Neuronal stem cell (in vitro differentiated cells): ENCODE data around the gene LRRC26.
A peak's percentile ranks its signal among the peaks of the same experiment; 100 is the strongest.

Experiments
- DNase-seq: peaks from one replicate; pipeline ENCODE4 v3.0.0-alpha.2; 2013; ENCODE audit warnings: low spot score
- H2AFZ ChIP-seq: one replicate; pipeline ENCODE4 v1.6.1; 2013; ENCODE audit warnings: mild to moderate bottlenecking, low read length, inconsistent platforms
- H2AK5ac ChIP-seq: 2 replicates; pipeline ENCODE4 v1.6.1; 2013; ENCODE audit warnings: low read depth, mild to moderate bottlenecking, inconsistent platforms, low read length, moderate library complexity, mixed read lengths
- H2BK120ac ChIP-seq: 2 replicates; pipeline ENCODE4 v1.6.1; 2013; ENCODE audit warnings: low read depth, mild to moderate bottlenecking, inconsistent platforms, low read length, moderate library complexity, mixed read lengths
- H2BK12ac ChIP-seq: one replicate; pipeline ENCODE4 v1.6.1; 2013; ENCODE audit warnings: low read length, inconsistent platforms
- H2BK15ac ChIP-seq: 2 replicates; pipeline ENCODE4 v1.6.1; 2013; ENCODE audit warnings: mild to moderate bottlenecking, low read length, inconsistent platforms, mixed read lengths
- H2BK5ac ChIP-seq: one replicate; pipeline ENCODE4 v1.6.1; 2013; ENCODE audit warnings: inconsistent platforms, mild to moderate bottlenecking, low read length, moderate library complexity
- H3K14ac ChIP-seq: one replicate; pipeline ENCODE4 v1.6.1; 2013; ENCODE audit warnings: low read length, inconsistent platforms
- H3K18ac ChIP-seq: 2 replicates; pipeline ENCODE4 v1.6.1; 2013; ENCODE audit warnings: low read length, inconsistent platforms
- H3K23ac ChIP-seq: 2 replicates; pipeline ENCODE4 v1.6.1; 2013; ENCODE audit warnings: low read depth, mild to moderate bottlenecking, mixed read lengths, low read length, inconsistent platforms; ENCODE audit not compliant: poor library complexity
- H3K27ac ChIP-seq: replicated peaks from 3 replicates; pipeline ENCODE4 v1.5.1; 2013; ENCODE audit warnings: low read length, inconsistent platforms
- H3K27me3 ChIP-seq, 3 experiments: 2 replicates each; pipeline ENCODE4 v1.6.1; 2013; ENCODE audit warnings: low read length in 3 of 3, mild to moderate bottlenecking in 2 of 3, inconsistent platforms in 1 of 3, low read depth in 1 of 3, mixed read lengths in 1 of 3, moderate library complexity in 1 of 3; ENCODE audit not compliant: control insufficient read depth in 3 of 3, insufficient read depth in 3 of 3
- H3K36me3 ChIP-seq, 2 donors: replicated peaks in 1 of 2; 2 replicates each; pipeline ENCODE4 v1.6.1; 2013; ENCODE audit warnings: low read length in 2 of 2; ENCODE audit not compliant: control insufficient read depth in 2 of 2, insufficient read depth in 2 of 2
- H3K4ac ChIP-seq: 2 replicates; pipeline ENCODE4 v1.6.1; 2013; ENCODE audit warnings: inconsistent platforms, mild to moderate bottlenecking, low read length, moderate library complexity
- H3K4me1 ChIP-seq, 2 donors: 1 replicate in 1 of 2; 2 replicates in 1 of 2; pipeline ENCODE4 v1.6.1; 2013; ENCODE audit warnings: low read length in 2 of 2, low read depth in 1 of 2; ENCODE audit not compliant: control insufficient read depth in 2 of 2, insufficient read depth in 1 of 2
- H3K4me2 ChIP-seq: one replicate; pipeline ENCODE4 v1.6.1; 2013; ENCODE audit warnings: mild to moderate bottlenecking, low read length, inconsistent platforms; ENCODE audit not compliant: insufficient read depth, poor library complexity, severe bottlenecking
- H3K4me3 ChIP-seq, 2 donors: 2 replicates each; pipeline ENCODE4 v1.5.1; 2013; ENCODE audit warnings: low read length in 2 of 2, mild to moderate bottlenecking in 2 of 2, inconsistent platforms in 1 of 2, moderate library complexity in 1 of 2
- H3K79me1 ChIP-seq: one replicate; pipeline ENCODE4 v1.6.1; 2013; ENCODE audit warnings: low read depth, mild to moderate bottlenecking, inconsistent platforms, low read length, moderate library complexity
- H3K9ac ChIP-seq: one replicate; pipeline ENCODE4 v1.6.1; 2013; ENCODE audit warnings: mild to moderate bottlenecking, low read depth, low read length, inconsistent platforms; ENCODE audit not compliant: poor library complexity
- H3K9me3 ChIP-seq, 2 donors: replicated peaks in 1 of 2; 2 replicates each; pipeline versions ENCODE3 to v1.6.1; 2013; ENCODE audit warnings: low read length in 2 of 2, mild to moderate bottlenecking in 2 of 2, inconsistent platforms in 1 of 2, low read depth in 1 of 2, mixed read lengths in 1 of 2, moderate library complexity in 1 of 2; ENCODE audit not compliant: control insufficient read depth in 2 of 2, insufficient read depth in 1 of 2
- H4K8ac ChIP-seq: one replicate; pipeline ENCODE4 v1.6.1; 2013; ENCODE audit warnings: low read depth, mild to moderate bottlenecking, inconsistent platforms, low read length, moderate library complexity
- H4K91ac ChIP-seq: one replicate; pipeline ENCODE4 v1.6.1; 2013; ENCODE audit warnings: low read length, low read depth, mild to moderate bottlenecking, inconsistent platforms; ENCODE audit not compliant: poor library complexity
- WGBS, 2 donors: extraction: QIAGEN DNeasy Blood & Tissue Kit; methylation state at CpG; one replicate each; pipeline ENCODE4 v1.1.7; 2013; ENCODE audit warnings: missing lambda C conversion rate in 2 of 2, mixed read lengths in 1 of 2; ENCODE audit not compliant: insufficient read length in 2 of 2, insufficient replicate concordance in 1 of 2; ENCODE audit errors: extremely low coverage in 2 of 2; 5-methylcytosine and 5-hydroxymethylcytosine counted together

The LRRC26 gene

GRCh38 chr9:137217276-137218211 is 47.7 kb upstream of the LRRC26 start:
- no peak overlapping the region for H3K4me2 ChIP-seq
- DNase-seq = no peak

GRCh38 chr9:137216188-137216965 is 46.5 kb upstream of the LRRC26 start:
- no peak overlapping the region for H3K27ac ChIP-seq
- no peak overlapping the region for H3K4me3 ChIP-seq
- no peak overlapping the region for H3K18ac ChIP-seq
- H3K4me2 ChIP-seq = no peak overlapping the region
- H3K9me3 ChIP-seq = no peaks in the 10 kb centered on the region
- no peak overlapping the region for H2BK12ac ChIP-seq
- H2AK5ac ChIP-seq = no peak overlapping the region
- no peak overlapping the region for H2BK120ac ChIP-seq
- H2BK15ac ChIP-seq = no peak overlapping the region
- H3K79me1 ChIP-seq = peaks cover 20% of the 10 kb centered on the region
- H3K9ac ChIP-seq = no peak overlapping the region
- DNase-seq = no peak
- no peak overlapping the region for H2AFZ ChIP-seq
- no peak overlapping the region for H3K4ac ChIP-seq
- no peak overlapping the region for H2BK5ac ChIP-seq
- peaks cover 2 to 8% of the 10 kb centered on the region in 2 donors for H3K4me1 ChIP-seq
- H4K8ac ChIP-seq = no peak overlapping the region
- no peak overlapping the region for H3K14ac ChIP-seq
- peaks cover 17 to 46% of the 10 kb centered on the region in 2 donors for H3K36me3 ChIP-seq
- WGBS, 2 donors = no CpG with 5 or more reads among the region's 30 CpGs
- H4K91ac ChIP-seq = no peak overlapping the region
- H3K27me3 ChIP-seq = no peaks in the 10 kb centered on the region
- H3K23ac ChIP-seq = no peak overlapping the region

More at GRCh38 chr9:137217276-137218211, 47.7 kb upstream of the LRRC26 start:
- no CpG with 5 or more reads among the region's 36 CpGs for WGBS, 2 donors
- no peak overlapping the region for H4K91ac ChIP-seq
- H3K79me1 ChIP-seq = peaks cover 18% of the 10 kb centered on the region
- peaks cover 0 to 5% (median 3%) of the 10 kb centered on the region in 3 experiments for H3K27me3 ChIP-seq
- H2BK120ac ChIP-seq = no peak overlapping the region
- peaks cover 17 to 36% of the 10 kb centered on the region in 2 donors for H3K36me3 ChIP-seq
- no peaks in the 10 kb centered on the region for H3K9me3 ChIP-seq
- peak overlapping the region; percentile 56 for H2AK5ac ChIP-seq
- no peak overlapping the region for H3K18ac ChIP-seq
- H2BK12ac ChIP-seq = peak overlapping the region; percentile 58
- H2BK15ac ChIP-seq = no peak overlapping the region
- no peak overlapping the region for H3K9ac ChIP-seq
- peak overlapping the region; percentile 80 for H3K23ac ChIP-seq
- H2AFZ ChIP-seq = no peak overlapping the region
- H3K27ac ChIP-seq = no peak overlapping the region
- H3K4me3 ChIP-seq = peak overlapping the region in 1 of 2 donors; percentile 40
- no peak overlapping the region for H3K14ac ChIP-seq
- no peak overlapping the region for H2BK5ac ChIP-seq
- H3K4me1 ChIP-seq = peaks cover 3 to 9% of the 10 kb centered on the region in 2 donors
- H4K8ac ChIP-seq = no peak overlapping the region
- H3K4ac ChIP-seq = no peak overlapping the region

DNA sequence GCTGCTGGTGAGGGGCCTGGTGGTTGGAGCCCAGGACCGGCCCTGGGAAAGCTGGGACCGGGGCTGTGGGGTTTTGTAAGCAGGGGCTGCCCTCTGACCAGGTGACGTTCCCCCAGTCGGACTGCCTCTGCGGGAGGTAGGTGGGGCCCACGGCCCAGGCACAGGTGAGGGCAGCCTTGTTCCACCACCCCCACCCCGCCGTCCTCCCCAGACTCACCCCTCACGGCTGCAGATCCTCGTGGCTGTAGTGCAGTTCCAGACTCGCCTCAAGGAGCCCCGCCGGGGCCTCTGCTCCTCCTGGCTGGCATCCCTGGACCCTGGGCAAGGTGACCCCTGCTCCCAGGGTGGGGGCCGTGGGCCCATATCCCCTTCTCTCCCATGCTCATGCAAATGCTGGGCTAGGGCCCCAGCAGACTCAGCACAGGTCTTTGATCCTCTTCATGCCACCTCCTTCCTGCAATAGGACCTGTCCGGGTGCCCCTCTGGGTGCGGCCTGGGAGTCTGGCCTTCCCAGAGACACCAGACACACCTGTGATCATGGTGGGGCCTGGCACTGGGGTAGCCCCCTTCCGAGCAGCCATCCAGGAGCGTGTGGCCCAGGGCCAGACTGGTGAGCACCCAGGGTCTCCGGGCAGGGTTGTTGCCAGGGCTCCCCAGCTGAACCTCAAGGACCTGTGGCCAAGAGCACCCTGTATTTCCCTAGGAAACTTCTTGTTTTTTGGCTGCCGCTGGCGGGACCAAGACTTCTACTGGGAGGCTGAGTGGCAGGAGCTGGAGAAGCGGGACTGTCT is 45.5 kb upstream of the LRRC26 start:
- DNase-seq = no peak
- no peak overlapping the region for H4K91ac ChIP-seq
- peaks cover 17 to 52% of the 10 kb centered on the region in 2 donors for H3K36me3 ChIP-seq
- H3K79me1 ChIP-seq = peaks cover 17% of the 10 kb centered on the region
- no peak overlapping the region for H4K8ac ChIP-seq
- H3K9ac ChIP-seq = no peak overlapping the region
- no peak overlapping the region for H3K4me3 ChIP-seq
- no peak overlapping the region for H2AFZ ChIP-seq
- H3K4me1 ChIP-seq = peaks cover 2 to 8% of the 10 kb centered on the region in 2 donors
- H2BK15ac ChIP-seq = no peak overlapping the region
- no peak overlapping the region for H2AK5ac ChIP-seq
- no CpG with 5 or more reads among the region's 22 CpGs for WGBS, 2 donors
- no peak overlapping the region for H3K27ac ChIP-seq
- no peaks in the 10 kb centered on the region for H3K9me3 ChIP-seq
- H3K4me2 ChIP-seq = no peak overlapping the region
- H2BK5ac ChIP-seq = no peak overlapping the region
- no peak overlapping the region for H3K14ac ChIP-seq
- H3K27me3 ChIP-seq = no peaks in the 10 kb centered on the region
- H2BK12ac ChIP-seq = no peak overlapping the region
- H3K18ac ChIP-seq = no peak overlapping the region
- H3K23ac ChIP-seq = no peak overlapping the region
- no peak overlapping the region for H2BK120ac ChIP-seq
- H3K4ac ChIP-seq = no peak overlapping the region
